ENCODE data around the gene SPRR4. TPM values are rescaled to one million over a fixed set of nuclear protein-coding genes. Genes with fewer than 3 reads are reported as not detected.

The SPRR4 gene
- total and polyA plus RNA-seq, 9 donors: not detected

GRCh38 chr1:152983743-152984142 is 13.3 kb downstream of the SPRR4 start, which contains the start of gene SPRR1A:
SPRR1A (plus strand) TSS chr1:152984081; CDS start chr1:152985231, 1,150 bp downstream.
- Histone ChIP-seq H3K9me3 (no peaks in the 10 kb centered on the region), H3K4me3 (no peak within 1 kb of the TSS), H3K27me3 (no peaks in the 10 kb centered on the region), H3K27ac (no peak within 1 kb of the TSS), H3K4me1 (ENCODE audit: insufficient read depth) (no peaks in the 10 kb centered on the region), H3K36me3 (no peaks in the 10 kb centered on the region)
- TF ChIP-seq POLR2A (IDR thresholded peaks at IDR 0.05) (no peak), EP300 (IDR thresholded peaks at IDR 0.05) (no peak), CTCF (IDR thresholded peaks at IDR 0.05) (no peak)
- no peak for DNase-seq
- intact Hi-C loops (cut with DNase I): no loop called here
- 78 to 80% (median 78%) methylated on average over 3 of the region's 3 CpGs for WGBS, 3 donors

GRCh38 chr1:152986578-152986977 is 16.1 kb downstream of the SPRR4 start:
- intact Hi-C loops (cut with DNase I): no loop called here
- Histone ChIP-seq H3K36me3 (no peaks in the 10 kb centered on the region), H3K4me3 (no peak overlapping the region), H3K27ac (no peak overlapping the region), H3K27me3 (no peaks in the 10 kb centered on the region), H3K4me1 (ENCODE audit: insufficient read depth) (no peaks in the 10 kb centered on the region), H3K9me3 (no peaks in the 10 kb centered on the region)
- DNase-seq: no peak
- WGBS, 3 donors: 89 to 94% (median 92%) methylated on average over 2 of the region's 2 CpGs
- no peak for TF ChIP-seq POLR2A (IDR thresholded peaks at IDR 0.05)
- TF ChIP-seq EP300 (IDR thresholded peaks at IDR 0.05): no peak
- TF ChIP-seq CTCF (IDR thresholded peaks at IDR 0.05): no peak

- Histone ChIP-seq H3K36me3 (no peaks in the 10 kb centered on the region), H3K27ac (no peak overlapping the region), H3K4me3 (no peak overlapping the region), H3K4me1 (ENCODE audit: insufficient read depth) (peaks cover 2% of the 10 kb centered on the region), H3K9me3 (no peaks in the 10 kb centered on the region), H3K27me3 (no peaks in the 10 kb centered on the region)
- intact Hi-C loops (cut with DNase I): no loop called here
- DNase-seq: no peak
- TF ChIP-seq CTCF (IDR thresholded peaks at IDR 0.05) (no peak), EP300 (IDR thresholded peaks at IDR 0.05) (no peak), POLR2A (IDR thresholded peaks at IDR 0.05) (no peak)
- WGBS, 3 donors: 77 to 82% (median 79%) methylated on average over 6 of the region's 6 CpGs
Observed at GRCh38 chr1:152993186-152993585, 22.7 kb downstream of the SPRR4 start.

- Histone ChIP-seq H3K27me3 (no peaks in the 10 kb centered on the region), H3K27ac (no peak overlapping the region), H3K36me3 (no peaks in the 10 kb centered on the region), H3K4me1 (ENCODE audit: insufficient read depth) (peaks cover 2% of the 10 kb centered on the region), H3K4me3 (no peak overlapping the region), H3K9me3 (no peaks in the 10 kb centered on the region)
- TF ChIP-seq POLR2A (IDR thresholded peaks at IDR 0.05) (no peak), EP300 (IDR thresholded peaks at IDR 0.05) (no peak), CTCF (IDR thresholded peaks at IDR 0.05) (no peak)
- DNase-seq: no peak
- intact Hi-C loops (cut with DNase I): no loop called here
- WGBS, 3 donors: 3 to 39% (median 33%) methylated on average over 1 of the region's 1 CpG
Observed at GRCh38 chr1:152995842-152996241, 25.4 kb downstream of the SPRR4 start.

Measured in ovary (tissue), 9 donors.